OCI-LY3 (cell line): ENCODE results near the gene MKRN1.
"Not testable (repeated sequence)": the region's sequence is repeated elsewhere in the genome, so short reads cannot be mapped to it uniquely, and the experiment has no call there.

Experiments
- EZH2phosphoT487 ChIP-seq: fragments of 200-600 bp; shearing (Covaris generic); IDR thresholded peaks from 2 replicates; pipeline ENCODE4 v1.6.1; 2018; ENCODE audit warnings: antibody characterized with exemption, mixed run types, low read depth
- TF ChIP-seq, protein P1 (sequence below): fragments of 200-600, 300-600 bp; sonication (generic); IDR thresholded peaks from 2 replicates; pipeline ENCODE4 v1.5.1; 2014; ENCODE audit warnings: antibody characterized with exemption, low read length, low read depth

GRCh38 chr7:140415816-140416215, 63.5 kb downstream of the MKRN1 start:
- TF ChIP-seq, protein P1, sequence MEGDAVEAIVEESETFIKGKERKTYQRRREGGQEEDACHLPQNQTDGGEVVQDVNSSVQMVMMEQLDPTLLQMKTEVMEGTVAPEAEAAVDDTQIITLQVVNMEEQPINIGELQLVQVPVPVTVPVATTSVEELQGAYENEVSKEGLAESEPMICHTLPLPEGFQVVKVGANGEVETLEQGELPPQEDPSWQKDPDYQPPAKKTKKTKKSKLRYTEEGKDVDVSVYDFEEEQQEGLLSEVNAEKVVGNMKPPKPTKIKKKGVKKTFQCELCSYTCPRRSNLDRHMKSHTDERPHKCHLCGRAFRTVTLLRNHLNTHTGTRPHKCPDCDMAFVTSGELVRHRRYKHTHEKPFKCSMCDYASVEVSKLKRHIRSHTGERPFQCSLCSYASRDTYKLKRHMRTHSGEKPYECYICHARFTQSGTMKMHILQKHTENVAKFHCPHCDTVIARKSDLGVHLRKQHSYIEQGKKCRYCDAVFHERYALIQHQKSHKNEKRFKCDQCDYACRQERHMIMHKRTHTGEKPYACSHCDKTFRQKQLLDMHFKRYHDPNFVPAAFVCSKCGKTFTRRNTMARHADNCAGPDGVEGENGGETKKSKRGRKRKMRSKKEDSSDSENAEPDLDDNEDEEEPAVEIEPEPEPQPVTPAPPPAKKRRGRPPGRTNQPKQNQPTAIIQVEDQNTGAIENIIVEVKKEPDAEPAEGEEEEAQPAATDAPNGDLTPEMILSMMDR, result not testable (repeated sequence)
- not testable (repeated sequence) for TF ChIP-seq EZH2phosphoT487
